Inferior parietal cortex (tissue), 1 donor: ENCODE data around the gene EXOC2.
"Not testable (repeated sequence)": the region's sequence is repeated elsewhere in the genome, so short reads cannot be mapped to it uniquely, and the experiment has no call there.

Experiments used
- DNase-seq: peaks from one replicate; pipeline ENCODE4 v3.0.0-alpha.2; 2016; ENCODE audit errors: extremely low spot score

The EXOC2 gene

GRCh38 chr6:680666-681340 is 12.1 kb downstream of the EXOC2 start:
- no peak for DNase-seq

GRCh38 chr6:680251-680650 is 12.7 kb downstream of the EXOC2 start:
- no peak for DNase-seq

DNA sequence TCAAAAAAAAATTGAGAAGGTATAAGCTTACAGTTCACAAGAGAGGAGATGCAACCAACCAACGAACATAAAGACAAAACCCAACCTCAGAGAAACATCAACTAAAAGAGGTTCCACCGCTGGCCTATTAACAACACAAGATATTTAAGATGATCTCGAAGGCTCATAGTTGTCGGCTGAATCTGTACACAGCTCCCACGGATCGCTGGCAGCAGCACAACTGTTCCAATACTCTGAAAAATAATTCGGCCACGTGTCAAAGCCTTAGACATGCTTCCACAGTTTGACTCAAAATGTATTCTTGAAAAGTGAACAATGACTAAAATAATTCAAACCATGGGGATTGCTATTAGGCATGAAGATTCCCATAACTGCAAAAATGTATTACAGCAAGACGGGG is 13.7 kb downstream of the EXOC2 start:
- no peak for DNase-seq

DNA sequence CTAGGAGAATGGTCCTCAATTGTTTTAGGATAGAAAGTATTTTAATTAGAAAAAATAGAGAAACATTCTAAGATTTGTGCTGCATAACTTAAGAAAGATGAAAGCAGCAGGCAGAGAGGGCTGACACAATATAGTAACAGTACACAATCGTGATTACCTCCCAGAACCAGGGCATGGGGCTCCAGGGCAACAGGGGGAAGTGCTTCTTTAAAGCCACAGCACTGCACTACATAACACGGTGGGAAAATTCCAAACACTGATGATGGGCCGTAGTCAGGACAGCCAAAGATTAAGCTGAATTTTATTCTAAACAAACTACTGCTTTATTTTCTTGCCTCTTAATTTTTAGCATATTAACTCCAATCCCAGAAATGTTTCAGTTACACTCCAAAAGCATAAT is 14.4 kb downstream of the EXOC2 start:
- DNase-seq, result no peak

- DNase-seq, result no peak
Measured at GRCh38 chr6:677919-678318, 15.0 kb downstream of the EXOC2 start.

DNA sequence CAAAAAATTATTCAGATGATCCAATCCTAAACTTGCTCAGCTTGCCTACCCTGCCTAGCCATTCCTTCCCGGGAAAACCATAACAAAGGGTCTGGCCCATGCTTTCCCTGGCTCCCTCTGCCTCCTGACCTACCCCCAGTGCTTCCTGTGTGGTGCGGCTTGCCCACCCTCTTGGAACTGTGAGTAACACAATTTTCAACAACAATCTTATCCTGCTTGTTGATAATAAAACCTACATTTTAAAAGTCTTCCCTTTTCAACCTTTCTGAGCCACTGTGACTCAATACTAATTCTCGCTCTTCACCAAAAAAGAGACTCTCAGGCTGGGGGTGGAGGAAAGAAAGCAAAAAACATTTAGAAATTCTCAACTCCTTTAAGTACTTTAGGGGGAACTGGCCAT is 18.0 kb downstream of the EXOC2 start:
- DNase-seq, result no peak

DNA sequence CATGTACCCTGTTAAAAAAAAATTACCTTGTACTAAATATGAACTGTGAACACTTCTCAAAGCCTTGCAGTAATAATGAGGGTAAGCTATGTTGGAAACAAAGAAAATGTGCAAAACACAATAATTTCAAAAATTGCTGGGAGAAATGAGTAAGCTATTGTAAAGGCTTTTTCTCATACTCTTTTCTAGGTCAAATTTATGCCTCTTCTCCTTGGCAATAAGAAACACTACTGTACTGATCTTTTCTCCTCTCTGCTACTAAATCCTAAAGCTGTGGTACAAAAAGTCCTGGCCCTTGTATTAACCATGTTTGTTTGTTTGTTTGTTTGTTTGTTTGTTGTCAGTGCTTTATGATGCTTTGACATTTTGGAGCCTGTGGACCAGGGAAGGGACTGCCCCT is 18.5 kb downstream of the EXOC2 start:
- no peak for DNase-seq

DNA sequence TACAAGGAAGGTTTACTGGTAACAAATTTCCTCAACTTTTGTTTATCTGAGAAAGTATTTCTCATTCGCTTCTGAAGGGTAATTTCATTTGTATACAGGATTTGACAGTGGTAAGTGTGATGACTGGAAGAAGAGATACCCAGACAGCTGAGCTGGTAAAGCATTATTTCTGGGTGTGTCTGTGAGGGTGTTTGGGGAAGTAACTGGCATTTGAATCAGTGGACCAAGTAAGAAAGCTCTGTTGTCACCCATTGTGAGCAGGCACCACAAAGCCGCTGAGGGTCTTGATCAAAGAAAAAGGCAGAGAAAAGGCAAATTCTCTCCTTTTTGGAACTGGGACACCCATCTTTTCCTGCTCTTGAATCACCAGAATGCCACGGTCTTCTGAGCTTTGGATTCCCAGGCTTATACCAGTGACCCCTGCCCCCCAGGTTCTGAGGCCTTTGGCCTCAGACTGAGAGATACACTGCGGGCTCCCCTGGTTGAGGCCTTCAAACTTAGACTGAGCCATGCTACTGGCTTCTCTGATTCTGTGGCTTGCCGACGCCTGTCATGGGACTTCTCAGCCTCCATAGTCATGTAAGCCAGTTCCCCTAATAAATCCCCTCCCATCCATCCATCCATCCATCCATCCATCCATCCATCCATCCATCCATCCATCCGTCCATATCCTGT is 25.5 kb downstream of the EXOC2 start:
- DNase-seq, result no peak

DNA sequence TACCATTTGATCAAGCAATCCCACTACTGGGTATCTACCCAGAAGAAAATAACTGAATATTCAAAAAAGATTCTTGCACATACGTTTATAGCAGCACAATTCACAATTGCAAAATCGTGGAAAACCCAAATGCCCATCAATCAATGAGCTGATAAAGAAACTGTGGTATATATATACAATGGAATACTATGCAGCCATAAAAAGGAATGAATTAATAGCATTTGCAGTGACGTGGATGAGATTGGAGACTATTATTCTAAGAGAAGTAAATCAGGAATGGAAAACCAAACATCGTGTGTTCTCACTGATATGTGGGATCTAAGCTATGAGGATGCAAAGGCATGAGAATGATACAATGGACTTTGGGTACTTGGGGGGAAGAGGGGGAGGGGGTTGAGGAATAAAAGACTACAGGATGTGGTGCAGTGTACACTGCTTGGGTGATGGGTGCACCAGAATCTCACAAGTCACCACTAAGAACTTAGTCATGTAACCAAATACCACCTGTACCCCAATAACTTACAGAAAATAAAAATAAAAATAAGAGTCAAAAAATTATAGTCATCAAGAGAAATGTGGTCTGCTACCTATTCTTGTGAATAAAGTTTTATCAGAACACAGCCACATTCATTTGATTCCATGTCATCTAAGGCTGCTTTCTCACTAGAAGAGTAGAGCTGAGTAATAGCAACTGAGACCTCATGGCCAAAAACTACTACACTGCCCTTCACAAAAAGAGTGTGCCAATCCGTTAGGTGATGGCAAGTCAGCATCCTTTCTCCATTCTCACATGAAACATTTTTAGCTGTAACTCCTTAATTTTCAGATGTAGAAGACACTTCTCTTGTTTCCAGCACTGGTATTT is 27.3 kb downstream of the EXOC2 start:
- no peak for DNase-seq

DNA sequence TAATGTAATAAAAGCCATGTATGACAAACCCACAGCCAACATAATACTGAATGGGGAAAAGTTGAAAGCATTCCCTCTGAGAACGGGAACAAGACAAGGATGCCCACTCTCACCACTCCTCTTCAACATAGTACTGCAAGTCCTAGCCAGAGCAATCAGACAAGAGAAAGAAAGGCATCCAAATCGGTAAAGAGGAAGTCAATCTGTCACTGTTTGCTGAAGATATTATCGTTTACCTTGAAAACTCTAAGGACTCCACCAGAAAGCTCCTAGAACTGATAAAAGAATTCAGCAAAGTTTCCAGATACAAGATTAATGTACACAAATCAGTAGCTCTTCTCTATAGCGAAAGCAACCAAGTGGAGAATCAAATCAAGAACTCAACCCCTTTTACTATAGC is 29.2 kb downstream of the EXOC2 start:
- not testable (repeated sequence) for DNase-seq

DNA sequence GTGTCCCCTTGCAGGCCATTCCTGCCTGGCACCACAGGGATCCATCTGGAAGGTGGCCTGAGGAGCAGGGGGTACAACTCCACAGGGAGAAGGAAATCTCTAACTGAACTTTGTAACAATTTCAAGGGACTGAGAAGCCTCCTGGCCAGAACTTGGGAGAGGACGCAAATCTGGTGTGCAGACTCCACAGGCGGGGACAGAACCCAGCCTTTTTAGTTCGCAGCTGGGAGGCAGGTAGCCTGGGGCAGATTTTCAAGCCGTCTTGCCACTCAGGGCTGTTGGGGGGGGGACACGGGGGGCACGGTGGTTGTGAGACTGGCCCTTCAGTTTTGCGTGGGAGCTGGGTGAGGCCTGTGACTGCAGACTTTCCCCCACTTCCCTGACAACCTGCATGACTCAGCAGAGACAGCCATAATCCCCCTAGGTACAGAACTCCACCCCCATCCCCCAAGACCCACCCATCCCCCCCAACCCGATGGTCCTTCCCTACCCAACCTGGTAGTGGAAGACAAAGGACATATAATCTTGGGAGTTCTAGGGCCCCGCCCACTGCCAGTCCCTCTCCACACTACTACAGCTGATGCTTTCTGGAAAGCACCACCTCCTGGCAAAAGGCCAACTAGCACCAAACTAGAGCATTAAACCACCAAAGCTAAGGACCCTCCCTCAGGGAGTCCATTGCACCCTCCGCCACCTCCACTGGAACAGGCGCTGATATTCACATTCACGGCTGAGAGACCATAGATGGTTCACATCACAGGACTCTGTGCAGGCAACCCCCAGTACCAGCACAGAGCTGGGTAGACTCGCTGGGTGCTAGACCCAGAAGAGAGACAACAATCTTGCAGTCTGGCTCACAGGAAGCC is 33.0 kb downstream of the EXOC2 start:
- no peak for DNase-seq

GRCh38 chr6:658244-658643 is 34.7 kb downstream of the EXOC2 start:
- no peak for DNase-seq

DNA sequence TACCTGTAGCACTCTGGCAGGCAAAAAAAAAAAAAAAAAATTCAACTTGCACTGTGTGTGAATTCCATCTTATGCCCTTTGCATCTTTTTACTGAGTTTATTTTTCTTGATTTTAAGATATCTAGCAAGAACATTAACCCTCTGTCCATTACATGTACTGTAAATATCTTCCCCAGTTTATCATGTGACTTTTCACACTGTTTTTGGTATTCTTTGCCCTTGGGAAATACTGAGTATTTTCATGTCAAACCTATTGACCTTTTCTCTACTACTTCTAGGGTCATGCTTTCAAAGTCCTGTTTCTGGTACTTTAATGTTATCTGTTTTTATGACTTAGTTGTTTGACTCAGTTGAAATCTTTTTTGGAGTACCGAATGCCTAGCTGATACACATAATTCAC is 35.2 kb downstream of the EXOC2 start:
- DNase-seq, result no peak

GRCh38 chr6:656460-657252 is 36.3 kb downstream of the EXOC2 start, which contains the start of gene HUS1B:
HUS1B (minus strand) TSS chr6:657100; CDS start chr6:656944, 156 bp downstream.
- no peak for DNase-seq

DNA sequence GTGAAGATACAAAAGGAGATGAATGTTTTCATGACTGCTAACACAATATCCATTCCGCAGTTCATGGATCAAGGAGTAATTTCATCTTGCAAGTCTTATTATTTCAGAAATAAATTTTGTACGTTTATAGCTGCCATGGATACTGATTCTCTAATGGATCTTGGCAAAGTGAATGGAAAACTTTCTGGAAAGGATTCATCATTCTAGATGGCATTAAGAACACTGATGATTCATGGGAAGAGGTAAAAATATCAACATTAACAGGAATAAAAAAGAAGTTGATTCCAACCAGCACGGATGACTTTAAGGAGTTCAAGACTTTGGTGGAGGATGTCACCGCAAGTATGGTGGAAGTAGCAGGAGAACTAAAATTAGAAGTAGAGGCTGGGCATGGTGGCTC is 38.8 kb downstream of the EXOC2 start:
- DNase-seq, result no peak

GRCh38 chr6:652865-653264 is 40.1 kb downstream of the EXOC2 start:
- DNase-seq, result no peak

DNA sequence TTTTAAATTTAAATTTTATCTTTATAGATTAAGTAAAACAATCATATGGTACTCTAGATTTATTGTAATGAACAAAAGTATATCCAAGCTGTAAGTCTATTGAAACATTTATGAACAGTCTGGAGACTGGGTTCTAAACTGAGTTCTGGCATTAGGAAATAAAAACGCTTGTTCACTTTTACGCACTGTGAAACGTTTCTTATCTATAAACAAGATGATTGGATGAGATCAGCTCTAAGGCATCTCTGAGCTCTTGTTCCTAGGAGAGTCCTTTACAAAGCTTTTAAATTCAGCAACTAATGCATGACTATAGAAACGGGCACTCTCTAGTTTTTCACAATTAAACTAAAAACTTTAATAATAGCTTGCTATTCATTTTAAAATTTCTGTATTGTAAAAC is 42.8 kb downstream of the EXOC2 start:
- DNase-seq, result no peak

DNA sequence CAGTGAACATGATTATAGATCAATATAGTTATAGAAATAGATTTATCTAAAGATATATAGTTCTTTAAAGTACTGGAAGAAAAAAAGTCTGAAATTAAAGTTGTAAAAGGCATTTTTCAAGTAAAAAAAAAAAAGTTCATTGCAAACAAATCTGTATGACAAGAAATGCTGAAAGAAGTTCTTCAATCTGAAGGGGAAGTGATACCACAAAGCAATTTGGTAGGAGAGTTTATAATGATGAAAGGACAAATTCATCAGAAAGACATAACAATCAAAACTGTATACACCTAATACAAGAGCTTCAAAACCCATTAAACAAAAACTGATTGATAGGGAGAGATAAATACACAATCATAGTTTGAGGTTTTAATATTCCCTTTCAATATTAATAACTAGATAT is 50.1 kb downstream of the EXOC2 start:
- no peak for DNase-seq

GRCh38 chr6:641225-641985 is 51.5 kb downstream of the EXOC2 start:
- no peak for DNase-seq

DNA sequence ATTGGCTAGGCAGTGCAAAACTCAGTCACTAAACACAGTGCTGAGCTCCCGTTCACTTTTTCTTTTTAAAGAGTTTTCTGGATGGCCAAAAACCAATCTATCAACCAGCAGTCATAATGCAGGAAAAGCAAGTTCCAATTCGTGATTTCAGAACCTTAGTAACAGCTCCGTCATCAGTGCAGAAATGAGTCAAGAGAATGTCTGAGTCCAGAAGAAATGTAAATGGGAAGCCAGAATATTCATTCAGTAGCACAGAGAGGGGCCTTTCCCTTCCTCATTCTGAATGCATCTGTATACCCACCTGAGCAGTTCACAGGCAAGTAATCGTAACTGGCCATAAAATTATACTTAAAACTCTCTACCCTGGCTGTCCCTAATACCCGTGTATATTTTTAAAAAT is 56.5 kb downstream of the EXOC2 start:
- no peak for DNase-seq
